ENCODE results near the gene OPN1MW2. TPM values are rescaled to one million over a fixed set of nuclear protein-coding genes. Genes with fewer than 3 reads are reported as not detected.
A peak's percentile ranks its signal among the peaks of the same experiment; 100 is the strongest.
"Not testable (repeated sequence)": the region's sequence is repeated elsewhere in the genome, so short reads cannot be mapped to it uniquely, and the experiment has no call there.

The OPN1MW2 gene
- not detected for total RNA-seq
- polyA plus RNA-seq: not detected

DNA sequence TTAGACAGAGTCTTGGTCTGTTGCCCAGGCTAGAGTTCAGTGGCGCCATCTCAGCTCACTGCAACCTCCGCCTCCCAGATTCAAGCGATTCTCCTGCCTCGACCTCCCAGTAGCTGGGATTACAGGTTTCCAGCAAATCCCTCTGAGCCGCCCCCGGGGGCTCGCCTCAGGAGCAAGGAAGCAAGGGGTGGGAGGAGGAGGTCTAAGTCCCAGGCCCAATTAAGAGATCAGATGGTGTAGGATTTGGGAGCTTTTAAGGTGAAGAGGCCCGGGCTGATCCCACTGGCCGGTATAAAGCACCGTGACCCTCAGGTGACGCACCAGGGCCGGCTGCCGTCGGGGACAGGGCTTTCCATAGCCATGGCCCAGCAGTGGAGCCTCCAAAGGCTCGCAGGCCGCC is at the start of gene OPN1MW2:
Gene OPN1MW2, plus strand, starts transcription at position 301 of the 400 bp plus-strand sequence. Its CDS starts 60 bp downstream, at position 361.
- not testable (repeated sequence) for H3K36me3 Mint-ChIP-seq; DNase-seq; H3K36me3 ChIP-seq (ENCODE audit: insufficient read depth, low read length)

DNA sequence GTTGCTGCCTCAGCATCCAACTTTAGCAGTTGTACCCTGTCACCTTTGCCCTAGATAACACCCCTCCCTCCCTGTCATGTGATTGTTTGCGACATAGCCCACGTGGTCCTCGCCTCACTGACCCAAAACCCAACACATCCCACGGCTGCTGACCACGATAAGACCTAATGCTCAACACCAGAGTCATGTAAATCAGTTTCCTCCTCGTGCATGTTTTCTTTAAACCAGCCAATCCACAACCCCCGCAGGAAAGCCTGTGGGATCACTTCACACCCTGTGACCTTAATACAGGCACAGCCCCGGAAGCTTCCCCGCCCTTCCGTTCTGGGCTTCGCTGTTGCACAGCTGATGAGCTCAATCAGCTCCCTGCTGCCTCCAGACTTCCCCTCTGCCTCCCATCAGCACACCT is 47.0 kb upstream of the OPN1MW2 start:
- H3K4me1 ChIP-seq (ENCODE audit: insufficient read depth, low read length); H3K27ac Mint-ChIP-seq; H3K36me3 ChIP-seq (ENCODE audit: insufficient read depth, low read length); H3K27me3 Mint-ChIP-seq; H3K4me3 ChIP-seq (ENCODE audit: low read length); H3K27me3 ChIP-seq (ENCODE audit: insufficient read depth, low read length, poor library complexity, severe bottlenecking); H3K9me3 ChIP-seq (ENCODE audit: low read length); H3K27ac ChIP-seq (ENCODE audit: low read depth, low read length); CTCF ChIA-PET; DNase-seq; H3K4me1 Mint-ChIP-seq; H3K4me3 Mint-ChIP-seq; H3K9me3 Mint-ChIP-seq; POLR2A ChIA-PET; H3K36me3 Mint-ChIP-seq: not testable (repeated sequence)

More for the DNA sequence above, at the start of gene OPN1MW2:
- H3K27ac ChIP-seq (ENCODE audit: low read depth, low read length); H3K4me3 ChIP-seq (ENCODE audit: low read length); H3K4me3 Mint-ChIP-seq; H3K9me3 Mint-ChIP-seq; CTCF ChIA-PET; H3K4me1 ChIP-seq (ENCODE audit: insufficient read depth, low read length); H3K27me3 Mint-ChIP-seq; POLR2A ChIA-PET; H3K9me3 ChIP-seq (ENCODE audit: low read length); H3K27me3 ChIP-seq (ENCODE audit: insufficient read depth, low read length, poor library complexity, severe bottlenecking); H3K4me1 Mint-ChIP-seq; H3K27ac Mint-ChIP-seq: not testable (repeated sequence)

DNA sequence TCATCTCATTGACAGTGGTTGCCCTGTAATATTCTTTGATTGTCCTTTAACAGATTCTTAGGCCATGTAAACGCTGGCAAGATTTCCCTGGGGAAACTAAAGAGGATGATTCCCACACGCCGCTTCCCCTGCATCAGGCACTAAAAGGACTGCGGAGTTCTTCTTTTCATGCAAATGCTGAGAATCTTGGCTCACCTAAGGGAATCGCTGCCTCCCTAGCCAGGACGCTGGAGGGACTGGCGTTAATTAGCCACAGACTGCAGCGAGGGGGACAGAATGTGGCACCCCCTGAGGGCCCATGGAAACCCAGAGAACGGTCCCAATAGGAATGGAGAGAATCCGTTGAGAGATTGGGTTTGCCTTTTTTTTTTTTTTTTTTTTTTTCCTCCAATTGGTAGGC is 45.2 kb upstream of the OPN1MW2 start:
- DNase-seq; POLR2A ChIA-PET; H3K36me3 Mint-ChIP-seq; H3K4me1 Mint-ChIP-seq; H3K27me3 ChIP-seq (ENCODE audit: insufficient read depth, low read length, poor library complexity, severe bottlenecking); H3K27me3 Mint-ChIP-seq; H3K4me3 ChIP-seq (ENCODE audit: low read length); H3K36me3 ChIP-seq (ENCODE audit: insufficient read depth, low read length); H3K4me3 Mint-ChIP-seq; CTCF ChIA-PET; H3K9me3 Mint-ChIP-seq; H3K9me3 ChIP-seq (ENCODE audit: low read length); H3K27ac ChIP-seq (ENCODE audit: low read depth, low read length); H3K27ac Mint-ChIP-seq; H3K4me1 ChIP-seq (ENCODE audit: insufficient read depth, low read length): not testable (repeated sequence)

DNA sequence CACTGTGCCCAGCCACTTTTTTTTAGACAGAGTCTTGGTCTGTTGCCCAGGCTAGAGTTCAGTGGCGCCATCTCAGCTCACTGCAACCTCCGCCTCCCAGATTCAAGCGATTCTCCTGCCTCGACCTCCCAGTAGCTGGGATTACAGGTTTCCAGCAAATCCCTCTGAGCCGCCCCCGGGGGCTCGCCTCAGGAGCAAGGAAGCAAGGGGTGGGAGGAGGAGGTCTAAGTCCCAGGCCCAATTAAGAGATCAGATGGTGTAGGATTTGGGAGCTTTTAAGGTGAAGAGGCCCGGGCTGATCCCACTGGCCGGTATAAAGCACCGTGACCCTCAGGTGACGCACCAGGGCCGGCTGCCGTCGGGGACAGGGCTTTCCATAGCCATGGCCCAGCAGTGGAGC is 37.3 kb upstream of the OPN1MW2 start, which contains the start of gene OPN1MW:
Gene OPN1MW, plus strand, starts transcription at position 301 of the 400 bp plus-strand sequence. Its CDS starts 82 bp downstream, at position 383.
- H3K4me1 Mint-ChIP-seq; H3K36me3 Mint-ChIP-seq; H3K4me3 Mint-ChIP-seq; H3K9me3 ChIP-seq (ENCODE audit: low read length); H3K27ac ChIP-seq (ENCODE audit: low read depth, low read length); H3K27me3 ChIP-seq (ENCODE audit: insufficient read depth, low read length, poor library complexity, severe bottlenecking); DNase-seq; H3K36me3 ChIP-seq (ENCODE audit: insufficient read depth, low read length); H3K27ac Mint-ChIP-seq; H3K4me3 ChIP-seq (ENCODE audit: low read length); POLR2A ChIA-PET; H3K9me3 Mint-ChIP-seq; H3K27me3 Mint-ChIP-seq; H3K4me1 ChIP-seq (ENCODE audit: insufficient read depth, low read length); CTCF ChIA-PET: not testable (repeated sequence)

DNA sequence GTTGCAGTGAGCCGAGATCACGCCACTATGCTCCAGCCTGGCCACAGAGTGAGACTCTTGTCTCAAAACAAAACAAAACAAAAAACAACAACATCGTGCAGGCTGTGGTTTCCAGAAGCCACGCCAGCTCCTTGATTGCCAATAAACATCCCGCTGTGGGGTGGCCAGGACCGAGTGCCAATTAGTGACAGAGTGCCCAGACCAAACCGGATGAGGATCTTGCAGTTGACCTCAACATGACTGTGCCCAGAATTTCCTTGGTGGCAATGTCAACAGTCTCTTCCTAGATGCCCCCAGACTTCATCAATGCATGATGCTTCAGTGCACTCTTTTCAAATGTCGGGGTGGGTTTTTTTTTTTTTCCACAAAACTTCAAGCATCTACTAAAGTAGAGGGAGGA is 35.8 kb upstream of the OPN1MW2 start:
- not testable (repeated sequence) for H3K4me1 Mint-ChIP-seq

DNA sequence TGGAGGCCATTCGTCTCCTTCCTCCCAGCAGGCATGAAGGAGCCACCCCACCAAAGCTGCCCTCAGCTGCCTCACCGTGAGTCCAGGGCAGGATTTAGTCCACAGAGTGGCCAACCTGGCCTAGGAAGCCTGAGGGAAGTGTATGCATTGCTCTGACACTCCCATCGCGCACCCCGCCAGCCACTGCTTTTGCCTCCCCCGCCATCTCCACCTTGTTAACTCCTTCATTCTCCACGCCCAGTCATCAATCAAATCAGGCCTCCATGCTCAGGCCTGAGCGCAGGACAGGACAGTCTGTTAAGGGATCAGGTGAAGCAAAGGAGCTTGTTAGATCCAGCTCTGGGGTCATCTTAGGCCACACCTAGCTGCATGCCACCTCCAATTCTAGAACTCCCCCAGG is 26.7 kb upstream of the OPN1MW2 start:
- H3K27ac Mint-ChIP-seq; DNase-seq; CTCF ChIA-PET; H3K4me1 Mint-ChIP-seq; POLR2A ChIA-PET; H3K9me3 ChIP-seq (ENCODE audit: low read length); H3K36me3 ChIP-seq (ENCODE audit: insufficient read depth, low read length); H3K4me3 Mint-ChIP-seq; H3K27me3 Mint-ChIP-seq; H3K9me3 Mint-ChIP-seq; H3K4me1 ChIP-seq (ENCODE audit: insufficient read depth, low read length); H3K27ac ChIP-seq (ENCODE audit: low read depth, low read length); H3K27me3 ChIP-seq (ENCODE audit: insufficient read depth, low read length, poor library complexity, severe bottlenecking); H3K4me3 ChIP-seq (ENCODE audit: low read length); H3K36me3 Mint-ChIP-seq: not testable (repeated sequence)

More for the DNA sequence above, 35.8 kb upstream of the OPN1MW2 start:
- H3K36me3 ChIP-seq (ENCODE audit: insufficient read depth, low read length); H3K9me3 ChIP-seq (ENCODE audit: low read length); H3K4me1 ChIP-seq (ENCODE audit: insufficient read depth, low read length); H3K36me3 Mint-ChIP-seq; POLR2A ChIA-PET; H3K27ac ChIP-seq (ENCODE audit: low read depth, low read length); H3K4me3 ChIP-seq (ENCODE audit: low read length); DNase-seq; H3K4me3 Mint-ChIP-seq; H3K9me3 Mint-ChIP-seq; CTCF ChIA-PET; H3K27me3 Mint-ChIP-seq; H3K27me3 ChIP-seq (ENCODE audit: insufficient read depth, low read length, poor library complexity, severe bottlenecking); H3K27ac Mint-ChIP-seq: not testable (repeated sequence)

DNA sequence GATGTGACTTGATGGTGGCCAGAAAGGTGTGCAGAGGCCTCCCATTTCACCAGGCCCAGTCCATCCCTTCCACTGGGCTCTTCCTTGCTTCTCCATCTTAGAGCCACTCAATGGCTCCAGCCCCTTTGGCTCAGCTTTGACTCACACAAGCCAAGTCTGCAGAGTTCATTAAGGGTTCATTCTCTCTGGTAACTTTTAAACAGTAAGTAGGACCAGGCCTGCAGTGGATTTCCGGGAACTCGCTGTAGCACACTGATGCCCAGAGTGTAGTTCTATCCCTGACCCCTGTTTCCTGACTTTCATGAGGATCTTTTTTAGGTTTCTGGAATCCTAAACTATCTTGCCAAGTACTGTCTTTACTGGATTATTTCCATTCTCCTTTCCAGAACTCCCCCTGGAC is 25.2 kb upstream of the OPN1MW2 start:
- H3K4me1 Mint-ChIP-seq; H3K4me3 Mint-ChIP-seq; DNase-seq; H3K36me3 Mint-ChIP-seq; H3K27ac ChIP-seq (ENCODE audit: low read depth, low read length); H3K27me3 Mint-ChIP-seq; H3K27ac Mint-ChIP-seq; CTCF ChIA-PET; H3K9me3 ChIP-seq (ENCODE audit: low read length); H3K27me3 ChIP-seq (ENCODE audit: insufficient read depth, low read length, poor library complexity, severe bottlenecking); H3K9me3 Mint-ChIP-seq; POLR2A ChIA-PET; H3K36me3 ChIP-seq (ENCODE audit: insufficient read depth, low read length); H3K4me3 ChIP-seq (ENCODE audit: low read length); H3K4me1 ChIP-seq (ENCODE audit: insufficient read depth, low read length): not testable (repeated sequence)

DNA sequence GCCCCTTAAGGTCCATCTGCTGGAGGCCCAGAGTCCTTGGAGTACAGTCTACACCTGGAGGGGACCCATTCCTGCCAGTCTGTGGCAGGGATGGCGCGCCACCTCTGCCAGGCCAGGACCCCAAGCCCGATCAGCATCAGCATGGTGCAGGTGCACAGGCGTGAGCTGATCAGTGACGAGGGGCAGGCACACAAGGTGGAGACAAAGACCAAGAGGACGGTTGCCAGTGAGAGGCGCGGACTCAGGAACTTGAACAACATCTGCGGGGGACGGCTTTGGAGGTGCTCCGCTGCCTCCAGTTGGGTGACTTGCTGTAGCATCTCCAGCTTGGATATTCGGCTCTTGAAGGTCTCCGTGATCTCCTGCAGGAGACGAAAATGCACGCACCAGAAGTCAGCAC is 23.1 kb upstream of the OPN1MW2 start:
- H3K27ac ChIP-seq (ENCODE audit: low read depth, low read length); CTCF ChIA-PET; H3K36me3 Mint-ChIP-seq; H3K36me3 ChIP-seq (ENCODE audit: insufficient read depth, low read length); H3K9me3 ChIP-seq (ENCODE audit: low read length); H3K4me3 Mint-ChIP-seq; POLR2A ChIA-PET; H3K4me1 Mint-ChIP-seq; H3K4me1 ChIP-seq (ENCODE audit: insufficient read depth, low read length); H3K9me3 Mint-ChIP-seq; DNase-seq; H3K27ac Mint-ChIP-seq; H3K4me3 ChIP-seq (ENCODE audit: low read length); H3K27me3 Mint-ChIP-seq; H3K27me3 ChIP-seq (ENCODE audit: insufficient read depth, low read length, poor library complexity, severe bottlenecking): not testable (repeated sequence)

DNA sequence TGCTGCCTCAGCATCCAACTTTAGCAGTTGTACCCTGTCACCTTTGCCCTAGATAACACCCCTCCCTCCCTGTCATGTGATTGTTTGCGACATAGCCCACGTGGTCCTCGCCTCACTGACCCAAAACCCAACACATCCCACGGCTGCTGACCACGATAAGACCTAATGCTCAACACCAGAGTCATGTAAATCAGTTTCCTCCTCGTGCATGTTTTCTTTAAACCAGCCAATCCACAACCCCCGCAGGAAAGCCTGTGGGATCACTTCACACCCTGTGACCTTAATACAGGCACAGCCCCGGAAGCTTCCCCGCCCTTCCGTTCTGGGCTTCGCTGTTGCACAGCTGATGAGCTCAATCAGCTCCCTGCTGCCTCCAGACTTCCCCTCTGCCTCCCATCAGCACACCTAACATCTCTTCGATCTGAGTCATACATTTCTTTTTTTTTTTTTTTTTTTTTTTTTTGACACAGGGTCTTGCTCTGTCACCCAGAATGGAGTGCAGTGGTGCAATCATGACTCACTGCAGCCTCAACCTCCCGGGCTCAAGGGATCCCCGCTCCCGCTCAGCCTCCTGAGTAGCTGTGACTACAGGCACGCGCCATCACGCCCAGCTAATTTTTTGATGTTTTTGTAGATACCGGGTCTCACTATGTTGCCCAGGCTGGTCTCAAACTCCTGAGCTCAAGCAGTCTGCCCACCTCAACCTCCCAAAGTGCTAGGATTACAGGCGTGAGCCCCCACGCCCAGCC is 9.7 kb upstream of the OPN1MW2 start:
- Mint-ChIP-seq H3K27ac (peak overlapping the region in 1 of 8 donors; percentile 63), H3K4me3 (peak overlapping the region in 1 of 7 donors; percentile 48)
- H3K4me1 ChIP-seq (ENCODE audit: insufficient read depth, low read length); H3K36me3 Mint-ChIP-seq; CTCF ChIA-PET; H3K9me3 Mint-ChIP-seq; H3K27ac ChIP-seq (ENCODE audit: low read depth, low read length); H3K27me3 Mint-ChIP-seq; H3K9me3 ChIP-seq (ENCODE audit: low read length); H3K36me3 ChIP-seq (ENCODE audit: insufficient read depth, low read length); H3K27me3 ChIP-seq (ENCODE audit: insufficient read depth, low read length, poor library complexity, severe bottlenecking); DNase-seq; H3K4me3 ChIP-seq (ENCODE audit: low read length); H3K4me1 Mint-ChIP-seq: not testable (repeated sequence)
- POLR2A ChIA-PET: interaction anchor here (0.7 kb wide), 1 partner anchor 159 kb away, joined by 3 read pairs; no protein-coding TSS in a partner anchor

All from CD8-positive, alpha-beta memory T cell (primary cell).